Lower leg skin (tissue), 4 donors: Measurements from ENCODE around the gene NBAS. TPM values are rescaled to one million over a fixed set of nuclear protein-coding genes. Genes with fewer than 3 reads are reported as not detected.

ENCODE experiments used
- DNase-seq, 2 donors: peaks; one replicate each; pipeline ENCODE4 v3.0.0-alpha.2; 2019; ENCODE audit warnings: low spot score in 2 of 2
- H3K4me3 ChIP-seq: fragments of 200-600 bp; sonication (generic); 2 replicates; pipeline ENCODE4 v1.5.1; 2017; ENCODE audit warnings: mild to moderate bottlenecking, low read depth; ENCODE audit not compliant: poor library complexity, severe bottlenecking
- POLR2A ChIP-seq, 2 donors: fragments of 450-650 bp; IDR thresholded peaks; one replicate each; pipeline ENCODE4 v1.6.1; 2016 to 2017; ENCODE audit warnings: antibody characterized with exemption in 2 of 2, mild to moderate bottlenecking in 1 of 2, moderate library complexity in 1 of 2
- WGBS, 2 donors: methylation state at CpG; one replicate each; pipeline ENCODE4 v1.1.5; 2018; 5-methylcytosine and 5-hydroxymethylcytosine counted together
- intact Hi-C: fragments of 100-400 bp; cut with DNase I; formaldehyde crosslinking; loops from one replicate; pipeline ENCODE4 v1.15.0; 2023; ENCODE audit warnings: low total_unique reads
- total RNA-seq, 4 donors: library from RNA; depleted of rRNA; stranded (reverse); fragments of >200 nt; gene quantifications; one replicate each; pipeline ENCODE4 v1.1.0, GENCODE V29; 2016
- TF ChIP-seq, protein P1 (sequence below), 3 donors: fragments of 450-650 bp; IDR thresholded peaks; one replicate each; pipeline ENCODE4 v1.5.1; 2016; ENCODE audit warnings: antibody characterized with exemption in 3 of 3, mild to moderate bottlenecking in 3 of 3, moderate library complexity in 2 of 3

NBAS gene
- total RNA-seq, 4 donors from 2014 or later: 26.6 to 40.2 (median 38.3) TPM

GRCh38 chr2:15533860-15534480 is 27.2 kb downstream of the NBAS start:
- intact Hi-C loops: no loop called here
- no peak for DNase-seq
- no peak for TF ChIP-seq POLR2A (IDR thresholded peaks at IDR 0.05)
- TF ChIP-seq, protein P1, sequence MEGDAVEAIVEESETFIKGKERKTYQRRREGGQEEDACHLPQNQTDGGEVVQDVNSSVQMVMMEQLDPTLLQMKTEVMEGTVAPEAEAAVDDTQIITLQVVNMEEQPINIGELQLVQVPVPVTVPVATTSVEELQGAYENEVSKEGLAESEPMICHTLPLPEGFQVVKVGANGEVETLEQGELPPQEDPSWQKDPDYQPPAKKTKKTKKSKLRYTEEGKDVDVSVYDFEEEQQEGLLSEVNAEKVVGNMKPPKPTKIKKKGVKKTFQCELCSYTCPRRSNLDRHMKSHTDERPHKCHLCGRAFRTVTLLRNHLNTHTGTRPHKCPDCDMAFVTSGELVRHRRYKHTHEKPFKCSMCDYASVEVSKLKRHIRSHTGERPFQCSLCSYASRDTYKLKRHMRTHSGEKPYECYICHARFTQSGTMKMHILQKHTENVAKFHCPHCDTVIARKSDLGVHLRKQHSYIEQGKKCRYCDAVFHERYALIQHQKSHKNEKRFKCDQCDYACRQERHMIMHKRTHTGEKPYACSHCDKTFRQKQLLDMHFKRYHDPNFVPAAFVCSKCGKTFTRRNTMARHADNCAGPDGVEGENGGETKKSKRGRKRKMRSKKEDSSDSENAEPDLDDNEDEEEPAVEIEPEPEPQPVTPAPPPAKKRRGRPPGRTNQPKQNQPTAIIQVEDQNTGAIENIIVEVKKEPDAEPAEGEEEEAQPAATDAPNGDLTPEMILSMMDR (IDR thresholded peaks at IDR 0.05): no peak
- H3K4me3 ChIP-seq: no peak overlapping the region
- 92 to 94% methylated on average over 5 of the region's 5 CpGs for WGBS, 2 donors

GRCh38 chr2:15532996-15533395 is 28.1 kb downstream of the NBAS start:
- H3K4me3 ChIP-seq: no peak overlapping the region
- WGBS, 2 donors: 91% methylated on average over 5 of the region's 5 CpGs
- no peak for TF ChIP-seq POLR2A (IDR thresholded peaks at IDR 0.05)
- TF ChIP-seq, protein P1 (IDR thresholded peaks at IDR 0.05): no peak
- intact Hi-C loops: no loop called here
- no peak for DNase-seq

- 96 to 97% methylated on average over 7 of the region's 7 CpGs for WGBS, 2 donors
- no peak overlapping the region for H3K4me3 ChIP-seq
- intact Hi-C loops: no loop called here
- no peak for TF ChIP-seq POLR2A (IDR thresholded peaks at IDR 0.05)
- TF ChIP-seq, protein P1 (IDR thresholded peaks at IDR 0.05): no peak
- DNase-seq: no peak
Observed at GRCh38 chr2:15531095-15531854, 29.9 kb downstream of the NBAS start.

GRCh38 chr2:15527074-15527739 is 33.9 kb downstream of the NBAS start:
- TF ChIP-seq, protein P1 (IDR thresholded peaks at IDR 0.05): no peak
- no peak for TF ChIP-seq POLR2A (IDR thresholded peaks at IDR 0.05)
- H3K4me3 ChIP-seq: no peak overlapping the region
- WGBS, 2 donors: 91 to 96% methylated on average over 6 of the region's 6 CpGs
- DNase-seq: no peak
- intact Hi-C loops: no loop called here

DNA sequence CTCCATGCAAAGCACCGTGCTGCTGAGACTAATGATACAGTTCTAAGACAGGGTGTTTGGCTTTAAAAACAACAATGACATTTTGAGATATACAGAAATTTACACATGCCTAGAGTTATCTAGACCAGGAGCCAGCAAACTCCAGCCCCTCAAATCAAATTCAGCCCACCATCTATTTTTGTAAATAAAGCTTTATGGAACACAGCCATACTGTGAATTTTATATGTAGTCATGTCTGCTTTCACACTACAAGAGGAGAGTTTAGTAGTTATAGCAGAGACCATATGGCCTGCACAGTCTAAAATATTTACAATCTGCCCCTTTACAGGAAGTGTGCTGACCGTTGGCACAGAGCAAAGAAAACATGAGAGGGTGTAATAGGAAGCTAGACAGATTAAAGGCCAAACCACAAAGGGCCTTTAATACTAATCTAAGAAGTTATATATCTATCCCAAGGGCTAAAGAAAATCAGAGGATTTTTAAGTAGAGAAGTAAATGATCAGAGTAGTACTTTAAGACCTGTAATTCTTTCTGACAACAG is 39.4 kb downstream of the NBAS start:
- no peak for DNase-seq
- no peak overlapping the region for H3K4me3 ChIP-seq
- WGBS, 2 donors: 72 to 86% methylated on average over 2 of the region's 2 CpGs
- no peak for TF ChIP-seq POLR2A (IDR thresholded peaks at IDR 0.05)
- TF ChIP-seq, protein P1 (IDR thresholded peaks at IDR 0.05): no peak
- intact Hi-C loops: no loop called here
